Liver (tissue), 3 donors: ENCODE data around the gene CREB5.

Source experiments
- EGR1 ChIP-seq, 2 donors: IDR thresholded peaks; 2 replicates each; pipeline ENCODE4 v1.6.1; 2016 to 2018; ENCODE audit warnings: antibody characterized with exemption in 2 of 2, low read depth in 2 of 2
- GABPA ChIP-seq, 2 donors: IDR thresholded peaks in 1 of 2; conservative IDR thresholded peaks in 1 of 2; 2 replicates each; pipeline ENCODE4 v1.6.1; 2016; ENCODE audit warnings: antibody characterized with exemption in 2 of 2, mild to moderate bottlenecking in 1 of 2, moderate library complexity in 1 of 2
- JUND ChIP-seq, 2 donors: IDR thresholded peaks; 2 replicates each; pipeline ENCODE4 v1.6.1; 2016; ENCODE audit warnings: antibody characterized with exemption in 2 of 2
- RAD21 ChIP-seq, 2 donors: IDR thresholded peaks; 2 replicates each; pipeline ENCODE4 v1.6.1; 2016; ENCODE audit warnings: antibody characterized with exemption in 2 of 2, mild to moderate bottlenecking in 2 of 2
- SP1 ChIP-seq: IDR thresholded peaks from 2 replicates; pipeline ENCODE4 v1.6.1; 2018; ENCODE audit warnings: antibody characterized with exemption, mild to moderate bottlenecking
- TAF1 ChIP-seq: conservative IDR thresholded peaks from 2 replicates; pipeline ENCODE4 v1.6.1; 2016; ENCODE audit warnings: antibody characterized with exemption, mild to moderate bottlenecking
- TF ChIP-seq, protein P1 (sequence below): fragments of 150-350 bp; IDR thresholded peaks from 2 replicates; pipeline ENCODE4 v1.5.1; 2017; ENCODE audit warnings: improper control_type of control experiment, low read depth, low read length; ENCODE audit not compliant: missing input control
- TF ChIP-seq, protein P2 (sequence below): IDR thresholded peaks from 2 replicates; pipeline ENCODE4 v1.6.1; 2016; ENCODE audit warnings: antibody characterized with exemption, mild to moderate bottlenecking
- donor health status: healthy.
- donor health status: healthy.

DNA sequence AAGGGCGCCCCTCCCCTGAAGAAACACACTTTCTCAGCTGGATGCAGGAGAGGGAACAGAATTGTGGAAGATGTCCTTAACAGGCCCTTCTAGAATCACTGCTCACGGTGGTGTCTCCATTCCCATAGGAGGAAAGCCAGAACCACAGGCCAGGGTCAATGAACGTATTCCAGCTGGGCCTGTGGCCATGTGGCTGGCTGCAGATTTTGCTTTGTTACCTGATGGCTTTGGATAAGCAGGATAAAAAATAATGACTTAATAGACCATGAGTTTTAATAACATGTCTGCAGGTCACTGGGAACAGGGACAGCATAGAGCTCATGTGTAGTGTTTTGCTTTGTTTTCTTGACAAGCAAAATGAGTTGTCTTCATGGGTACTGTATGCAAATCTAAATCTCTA, 335.5 kb downstream of the CREB5 start:
- TF ChIP-seq GABPA (IDR thresholded peaks at IDR 0.05 in 1 of 2, conservative IDR thresholded peaks at IDR 0.05 in 1 of 2) (no peak), RAD21 (IDR thresholded peaks at IDR 0.05) (no peak), EGR1 (IDR thresholded peaks at IDR 0.05; ENCODE audit: low read depth in 2 of 2) (no peak), TAF1 (no peak), JUND (IDR thresholded peaks at IDR 0.05) (no peak), SP1 (no peak)
- TF ChIP-seq, protein P1, sequence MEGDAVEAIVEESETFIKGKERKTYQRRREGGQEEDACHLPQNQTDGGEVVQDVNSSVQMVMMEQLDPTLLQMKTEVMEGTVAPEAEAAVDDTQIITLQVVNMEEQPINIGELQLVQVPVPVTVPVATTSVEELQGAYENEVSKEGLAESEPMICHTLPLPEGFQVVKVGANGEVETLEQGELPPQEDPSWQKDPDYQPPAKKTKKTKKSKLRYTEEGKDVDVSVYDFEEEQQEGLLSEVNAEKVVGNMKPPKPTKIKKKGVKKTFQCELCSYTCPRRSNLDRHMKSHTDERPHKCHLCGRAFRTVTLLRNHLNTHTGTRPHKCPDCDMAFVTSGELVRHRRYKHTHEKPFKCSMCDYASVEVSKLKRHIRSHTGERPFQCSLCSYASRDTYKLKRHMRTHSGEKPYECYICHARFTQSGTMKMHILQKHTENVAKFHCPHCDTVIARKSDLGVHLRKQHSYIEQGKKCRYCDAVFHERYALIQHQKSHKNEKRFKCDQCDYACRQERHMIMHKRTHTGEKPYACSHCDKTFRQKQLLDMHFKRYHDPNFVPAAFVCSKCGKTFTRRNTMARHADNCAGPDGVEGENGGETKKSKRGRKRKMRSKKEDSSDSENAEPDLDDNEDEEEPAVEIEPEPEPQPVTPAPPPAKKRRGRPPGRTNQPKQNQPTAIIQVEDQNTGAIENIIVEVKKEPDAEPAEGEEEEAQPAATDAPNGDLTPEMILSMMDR = no peak
- TF ChIP-seq, protein P2, sequence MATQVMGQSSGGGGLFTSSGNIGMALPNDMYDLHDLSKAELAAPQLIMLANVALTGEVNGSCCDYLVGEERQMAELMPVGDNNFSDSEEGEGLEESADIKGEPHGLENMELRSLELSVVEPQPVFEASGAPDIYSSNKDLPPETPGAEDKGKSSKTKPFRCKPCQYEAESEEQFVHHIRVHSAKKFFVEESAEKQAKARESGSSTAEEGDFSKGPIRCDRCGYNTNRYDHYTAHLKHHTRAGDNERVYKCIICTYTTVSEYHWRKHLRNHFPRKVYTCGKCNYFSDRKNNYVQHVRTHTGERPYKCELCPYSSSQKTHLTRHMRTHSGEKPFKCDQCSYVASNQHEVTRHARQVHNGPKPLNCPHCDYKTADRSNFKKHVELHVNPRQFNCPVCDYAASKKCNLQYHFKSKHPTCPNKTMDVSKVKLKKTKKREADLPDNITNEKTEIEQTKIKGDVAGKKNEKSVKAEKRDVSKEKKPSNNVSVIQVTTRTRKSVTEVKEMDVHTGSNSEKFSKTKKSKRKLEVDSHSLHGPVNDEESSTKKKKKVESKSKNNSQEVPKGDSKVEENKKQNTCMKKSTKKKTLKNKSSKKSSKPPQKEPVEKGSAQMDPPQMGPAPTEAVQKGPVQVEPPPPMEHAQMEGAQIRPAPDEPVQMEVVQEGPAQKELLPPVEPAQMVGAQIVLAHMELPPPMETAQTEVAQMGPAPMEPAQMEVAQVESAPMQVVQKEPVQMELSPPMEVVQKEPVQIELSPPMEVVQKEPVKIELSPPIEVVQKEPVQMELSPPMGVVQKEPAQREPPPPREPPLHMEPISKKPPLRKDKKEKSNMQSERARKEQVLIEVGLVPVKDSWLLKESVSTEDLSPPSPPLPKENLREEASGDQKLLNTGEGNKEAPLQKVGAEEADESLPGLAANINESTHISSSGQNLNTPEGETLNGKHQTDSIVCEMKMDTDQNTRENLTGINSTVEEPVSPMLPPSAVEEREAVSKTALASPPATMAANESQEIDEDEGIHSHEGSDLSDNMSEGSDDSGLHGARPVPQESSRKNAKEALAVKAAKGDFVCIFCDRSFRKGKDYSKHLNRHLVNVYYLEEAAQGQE = no peak
